ENCODE data around the gene NDUFC1. TPM values are rescaled to one million over a fixed set of nuclear protein-coding genes. Genes with fewer than 3 reads are reported as not detected.

The NDUFC1 gene
- total and polyA plus RNA-seq, 9 of the 15 experiments (the other 6 are each of a cell fraction or from before 2014, with no cell fraction given) = 58.9 to 378 (median 120) TPM

DNA sequence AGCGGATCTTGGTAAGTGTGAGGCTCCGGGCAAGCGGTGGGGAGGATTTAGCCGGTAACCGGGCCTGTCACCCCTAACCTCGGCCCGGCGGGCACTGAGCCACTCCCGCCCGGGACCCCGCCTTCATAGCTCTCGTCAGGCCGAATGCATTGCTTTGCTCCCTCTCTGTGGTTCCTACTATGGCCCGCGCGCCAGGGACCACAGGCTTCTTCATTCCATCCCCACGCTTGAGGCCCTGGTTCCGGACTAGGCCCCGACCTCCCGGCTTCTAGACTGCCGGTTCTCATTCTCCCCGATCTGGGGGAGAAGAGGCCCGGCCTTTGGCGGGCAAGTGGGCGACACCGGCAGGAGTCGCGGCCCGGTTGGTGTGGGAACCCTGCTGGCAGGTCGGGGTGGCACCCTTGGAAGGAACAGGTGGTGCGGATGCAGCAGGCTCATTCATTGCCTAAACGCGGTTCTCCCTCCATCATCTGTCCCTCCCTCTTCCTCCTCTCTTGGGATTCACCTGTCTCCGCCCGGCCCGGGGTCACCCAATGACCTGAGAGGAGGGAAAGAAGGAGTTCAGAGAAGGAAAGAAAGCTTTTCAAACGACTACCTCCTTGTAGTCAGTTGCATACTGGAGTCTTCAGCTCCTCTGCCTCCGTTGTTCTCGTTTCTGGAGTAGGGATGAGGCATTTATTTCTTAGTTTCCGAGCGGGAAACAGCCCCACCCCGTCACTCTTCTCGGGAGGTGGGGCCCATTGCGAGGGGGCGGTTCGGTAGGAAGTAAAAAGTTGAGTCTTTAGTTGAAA, at the start of gene NDUFC1 (continued):
- TF ChIP-seq, protein P1, sequence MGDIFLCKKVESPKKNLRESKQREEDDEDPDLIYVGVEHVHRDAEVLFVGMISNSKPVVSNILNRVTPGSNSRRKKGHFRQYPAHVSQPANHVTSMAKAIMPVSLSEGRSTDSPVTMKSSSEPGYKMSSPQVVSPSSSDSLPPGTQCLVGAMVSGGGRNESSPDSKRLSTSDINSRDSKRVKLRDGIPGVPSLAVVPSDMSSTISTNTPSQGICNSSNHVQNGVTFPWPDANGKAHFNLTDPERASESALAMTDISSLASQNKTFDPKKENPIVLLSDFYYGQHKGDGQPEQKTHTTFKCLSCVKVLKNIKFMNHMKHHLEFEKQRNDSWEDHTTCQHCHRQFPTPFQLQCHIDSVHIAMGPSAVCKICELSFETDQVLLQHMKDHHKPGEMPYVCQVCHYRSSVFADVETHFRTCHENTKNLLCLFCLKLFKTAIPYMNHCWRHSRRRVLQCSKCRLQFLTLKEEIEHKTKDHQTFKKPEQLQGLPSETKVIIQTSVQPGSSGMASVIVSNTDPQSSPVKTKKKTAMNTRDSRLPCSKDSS (IDR thresholded peaks at IDR 0.05; ENCODE audit: low read depth, partially characterized antibody) = no peak
- peak; percentile 60 for TF ChIP-seq CTBP1 (IDR thresholded peaks at IDR 0.05; ENCODE audit: borderline replicate concordance)
- TF ChIP-seq POLR2AphosphoS5 (IDR thresholded peaks at IDR 0.05; ENCODE audit: control insufficient read depth, insufficient read depth, low read depth, low read length) = 0 out of 2 replicates have a peak, but pooled peaks have one; percentile 20
- no peak for TF ChIP-seq FOSL1 (tag; conservative IDR thresholded peaks at IDR 0.05)
- TF ChIP-seq HDAC2 (IDR thresholded peaks at IDR 0.05) = peak; percentile 44; the same call in 1 of the 2 replicates
- no peak for TF ChIP-seq FOXJ3 (CRISPR knock-in tag; IDR thresholded peaks at IDR 0.05)
- TF ChIP-seq NCOA6 (IDR thresholded peaks at IDR 0.05) = no peak
- TF ChIP-seq CEBPG (CRISPR knock-in tag; IDR thresholded peaks at IDR 0.05) = no peak
- no peak for TF ChIP-seq CEBPG (tag; conservative IDR thresholded peaks at IDR 0.05 in 1 of 2, IDR thresholded peaks at IDR 0.05 in 1 of 2)
- no peak for TF ChIP-seq ILK (tag; IDR thresholded peaks at IDR 0.05; ENCODE audit: borderline replicate concordance, low read depth)
- no peak for TF ChIP-seq PHB (CRISPR knock-in tag; IDR thresholded peaks at IDR 0.05)
- no peak for TF ChIP-seq ZNF121 (CRISPR knock-in tag; conservative IDR thresholded peaks at IDR 0.05)
- no peak for TF ChIP-seq TEAD2 (tag; IDR thresholded peaks at IDR 0.05)
- TF ChIP-seq TAL1 (IDR thresholded peaks at IDR 0.05) = no peak
- TF ChIP-seq IFI16 (CRISPR knock-in tag; IDR thresholded peaks at IDR 0.05) = no peak
- no peak for TF ChIP-seq TAF7 (tag; IDR thresholded peaks at IDR 0.05)

All from K562 (cell line).